ENCODE data around the gene CARS1.
A peak's percentile ranks its signal among the peaks of the same experiment; 100 is the strongest.

- peak in 5 of 6 experiments; percentile 13 to 67 (median 63) for TF ChIP-seq CTCF (IDR thresholded peaks at IDR 0.05)
- no peak for TF ChIP-seq POLR2A (IDR thresholded peaks at IDR 0.05)
Measured at GRCh38 chr11:3049430-3050243, 7.6 kb downstream of the CARS1 start.

Data from Peyer's patch (tissue), 4 donors.